CD4-positive, CD25-positive, alpha-beta regulatory T cell (primary cell): ENCODE results near the gene SNTB2. TPM values are rescaled to one million over a fixed set of nuclear protein-coding genes. Genes with fewer than 3 reads are reported as not detected.

Experiments
- ATAC-seq, 2 donors: fragments of 150-1000 bp; cut with Tn5 transposase; one replicate each; pipeline ENCODE4 v1.10.0; 2021; ENCODE audit warnings: low read depth in 2 of 2, moderate number of reproducible peaks in 2 of 2, moderate library complexity in 1 of 2
- DNase-seq, 3 donors: peaks; one replicate each; pipeline versions ENCODE4 v3.0.0 to v3.0.0-alpha.2; 2012 to 2022; ENCODE audit warnings: mixed read lengths in 1 of 3
- H3K27ac ChIP-seq: one replicate; pipeline ENCODE4 v1.7.0; 2013; ENCODE audit warnings: mild to moderate bottlenecking, low read length; ENCODE audit not compliant: insufficient read depth, poor library complexity, severe bottlenecking
- H3K27me3 ChIP-seq: one replicate; pipeline ENCODE4 v1.7.0; 2013; ENCODE audit warnings: low read length; ENCODE audit not compliant: control insufficient read depth, insufficient read depth
- H3K36me3 ChIP-seq: one replicate; pipeline ENCODE4 v1.7.0; 2013; ENCODE audit warnings: mild to moderate bottlenecking, low read length, moderate library complexity; ENCODE audit not compliant: control insufficient read depth, insufficient read depth
- H3K4me1 ChIP-seq: 2 replicates; pipeline ENCODE4 v1.7.0; 2013; ENCODE audit warnings: mild to moderate bottlenecking, low read length; ENCODE audit not compliant: insufficient read depth, control insufficient read depth, poor library complexity, severe bottlenecking
- H3K4me3 ChIP-seq: one replicate; pipeline ENCODE4 v1.7.0; 2013; ENCODE audit warnings: low read depth, mild to moderate bottlenecking, low read length, moderate library complexity
- H3K9me3 ChIP-seq, 2 experiments: 1 replicate in 1 of 2; 2 replicates in 1 of 2; pipeline ENCODE4 v1.7.0; 2013; ENCODE audit warnings: low read length in 2 of 2, mild to moderate bottlenecking in 1 of 2, moderate library complexity in 1 of 2; ENCODE audit not compliant: control insufficient read depth in 2 of 2
- H3K27ac Mint-ChIP-seq, 3 donors: one replicate each; pipeline ENCODE4 v1.8.0; 2020 to 2022; ENCODE audit warnings: mild to moderate bottlenecking in 3 of 3, mixed read lengths in 3 of 3, moderate library complexity in 2 of 3
- H3K27me3 Mint-ChIP-seq: one replicate; pipeline ENCODE4 v1.8.0; 2022; ENCODE audit warnings: mild to moderate bottlenecking, mixed read lengths
- H3K36me3 Mint-ChIP-seq: one replicate; pipeline ENCODE4 v1.8.0; 2020; ENCODE audit warnings: mixed read lengths
- H3K4me1 Mint-ChIP-seq, 4 donors: one replicate each; pipeline ENCODE4 v1.8.0; 2020 to 2022; ENCODE audit warnings: mixed read lengths in 4 of 4, mild to moderate bottlenecking in 1 of 4
- H3K4me3 Mint-ChIP-seq, 4 donors: one replicate each; pipeline ENCODE4 v1.8.0; 2020 to 2022; ENCODE audit warnings: mild to moderate bottlenecking in 4 of 4, mixed read lengths in 4 of 4, moderate library complexity in 3 of 4
- H3K9me3 Mint-ChIP-seq, 7 donors: one replicate each; pipeline ENCODE4 v1.8.0; 2020 to 2022; ENCODE audit warnings: mixed read lengths in 7 of 7, mild to moderate bottlenecking in 3 of 7, moderate library complexity in 2 of 7
- polyA plus RNA-seq, 4 donors: library from polyadenylated mRNA; unstranded; fragments of 300-500 nt; fragmentation: Illumina TruSeq; gene quantifications; one replicate each; pipeline ENCODE4 v1.2.3, GENCODE V29; 2021
- total RNA-seq: library from RNA; stranded (reverse); gene quantifications from one replicate; pipeline ENCODE4 v1.2.3, GENCODE V29; 2022

Gene SNTB2
- total and polyA plus RNA-seq, 5 donors from 2014 or later = 5.9 to 25.9 (median 7.7) TPM

DNA sequence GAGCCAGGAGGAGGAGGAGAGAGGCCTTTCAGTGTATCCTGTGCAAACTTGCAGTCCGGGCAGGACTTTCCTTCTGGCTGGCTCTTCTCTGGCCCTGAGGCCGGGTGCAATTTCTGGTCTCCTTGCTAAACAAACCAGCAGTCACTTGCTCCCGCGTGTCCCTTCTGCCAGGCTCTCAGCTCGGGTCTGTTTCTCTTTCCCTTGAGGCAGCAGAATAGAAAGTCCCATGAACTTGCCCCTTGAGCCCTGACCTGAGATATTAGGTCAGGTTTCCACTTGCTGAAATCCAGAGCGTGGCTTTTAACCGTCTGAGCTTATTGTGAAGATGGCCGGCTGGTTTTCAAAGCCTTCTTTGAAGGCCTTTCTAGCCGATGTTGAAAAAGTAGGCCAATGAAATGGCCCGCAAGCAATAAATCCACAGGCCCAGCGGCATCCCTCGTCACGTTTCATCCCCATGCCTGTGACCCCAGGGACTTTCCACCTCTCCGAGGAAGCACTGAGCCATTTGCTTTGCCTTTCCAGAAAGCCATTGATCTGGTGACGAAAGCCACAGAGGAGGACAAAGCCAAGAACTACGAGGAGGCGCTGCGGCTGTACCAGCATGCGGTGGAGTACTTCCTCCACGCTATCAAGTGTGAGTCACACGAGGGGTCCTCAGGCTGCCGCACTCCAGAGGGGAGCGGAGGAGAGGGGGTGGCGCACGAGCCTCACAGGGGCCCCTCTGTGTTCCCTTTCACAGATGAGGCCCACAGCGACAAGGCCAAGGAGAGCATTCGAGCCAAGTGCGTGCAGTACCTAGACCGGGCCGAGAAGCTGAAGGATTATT is 128.7 kb downstream of the SNTB2 start:
- Histone ChIP-seq H3K36me3 (peaks cover 64% of the 10 kb centered on the region), H3K4me3 (no peak overlapping the region), H3K4me1 (peaks cover 18% of the 10 kb centered on the region), H3K9me3 (no peaks in the 10 kb centered on the region), H3K27ac (no peak overlapping the region), H3K27me3 (no peaks in the 10 kb centered on the region)
- DNase-seq = no peak
- peaks cover 0 to 2% (median 0%) of the 10 kb centered on the region in 7 donors for H3K9me3 Mint-ChIP-seq
- no peak for ATAC-seq
- peaks cover 15% of the 10 kb centered on the region for H3K36me3 Mint-ChIP-seq
- H3K27ac Mint-ChIP-seq = no peak overlapping the region
- H3K27me3 Mint-ChIP-seq = no peaks in the 10 kb centered on the region
- peaks cover 5 to 32% (median 19%) of the 10 kb centered on the region in 4 donors for H3K4me1 Mint-ChIP-seq
- no peak overlapping the region for H3K4me3 Mint-ChIP-seq

DNA sequence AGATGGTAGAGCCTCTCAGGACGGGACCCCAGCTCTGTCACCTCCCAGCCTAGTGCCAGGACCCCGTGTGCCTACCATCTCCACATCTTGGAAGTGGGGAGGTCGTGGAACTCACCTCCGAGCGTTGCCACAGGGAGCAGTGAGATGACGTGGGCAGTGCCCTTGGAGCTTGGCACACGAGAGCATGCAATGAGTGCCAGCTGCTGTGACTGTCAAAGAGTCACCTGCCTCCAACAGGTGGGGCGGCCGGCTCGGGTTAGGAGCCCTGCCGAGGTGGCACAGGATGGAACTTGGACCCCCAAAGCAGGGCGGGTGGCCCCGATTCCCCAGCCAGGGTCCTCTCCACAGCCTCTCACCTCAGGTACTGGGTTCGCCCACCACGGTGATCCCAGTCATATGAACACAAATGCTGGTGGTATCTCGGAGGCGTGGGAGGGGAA is 129.7 kb downstream of the SNTB2 start:
- Histone ChIP-seq H3K4me3 (no peak overlapping the region), H3K27ac (no peak overlapping the region), H3K9me3 (no peaks in the 10 kb centered on the region), H3K36me3 (peaks cover 74% of the 10 kb centered on the region), H3K27me3 (no peaks in the 10 kb centered on the region), H3K4me1 (peaks cover 17% of the 10 kb centered on the region)
- ATAC-seq (no peak), DNase-seq (no peak)
- H3K4me1 Mint-ChIP-seq = peaks cover 5 to 32% (median 20%) of the 10 kb centered on the region in 4 donors
- no peak overlapping the region for H3K27ac Mint-ChIP-seq
- no peak overlapping the region for H3K4me3 Mint-ChIP-seq
- no peaks in the 10 kb centered on the region for H3K27me3 Mint-ChIP-seq
- H3K9me3 Mint-ChIP-seq = peaks cover 0 to 2% (median 0%) of the 10 kb centered on the region in 7 donors
- peaks cover 22% of the 10 kb centered on the region for H3K36me3 Mint-ChIP-seq

DNA sequence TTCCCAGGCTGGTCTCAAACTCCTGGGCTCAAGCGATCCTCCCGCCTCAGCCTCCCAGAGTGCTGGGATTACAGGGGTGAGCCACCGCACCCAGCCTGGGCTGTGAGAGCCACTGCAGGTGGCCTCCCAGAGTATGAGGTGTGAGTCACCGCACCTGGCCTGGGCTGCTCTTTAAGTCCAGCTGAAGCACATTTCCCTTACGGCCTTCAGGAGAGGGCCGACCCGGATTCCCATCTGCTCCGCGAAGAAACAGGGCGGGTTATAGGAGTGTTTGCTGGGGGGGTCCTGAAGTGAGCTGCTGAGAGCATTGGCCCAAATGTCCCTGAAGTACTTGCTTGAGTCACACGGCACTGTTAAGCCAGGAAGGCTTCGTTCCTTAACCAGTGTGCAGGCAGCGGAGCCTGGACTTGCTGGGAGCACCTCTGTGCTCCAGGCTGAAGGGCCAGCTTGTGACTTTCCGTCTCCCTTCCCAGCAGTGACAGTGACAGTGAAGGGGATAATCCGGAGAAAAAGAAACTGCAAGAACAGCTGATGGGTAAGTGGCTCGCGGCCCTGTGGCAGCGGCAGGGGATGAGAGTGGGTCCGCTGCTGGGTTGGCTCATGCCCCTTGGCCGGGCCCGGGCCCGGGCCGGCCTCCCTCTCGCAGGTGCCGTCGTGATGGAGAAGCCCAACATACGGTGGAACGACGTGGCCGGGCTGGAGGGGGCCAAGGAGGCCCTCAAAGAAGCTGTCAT is 131.4 kb downstream of the SNTB2 start:
- no peaks in the 10 kb centered on the region for H3K9me3 ChIP-seq
- peaks cover 89% of the 10 kb centered on the region for H3K36me3 ChIP-seq
- no peak overlapping the region for H3K4me3 ChIP-seq
- Mint-ChIP-seq H3K9me3 (no peaks in the 10 kb centered on the region), H3K27me3 (no peaks in the 10 kb centered on the region), H3K4me1 (peaks cover 2 to 21% (median 10%) of the 10 kb centered on the region in 4 donors), H3K27ac (no peak overlapping the region), H3K4me3 (no peak overlapping the region), H3K36me3 (peaks cover 31% of the 10 kb centered on the region)
- ATAC-seq (no peak), DNase-seq (no peak)
- no peaks in the 10 kb centered on the region for H3K4me1 ChIP-seq
- no peak overlapping the region for H3K27ac ChIP-seq
- no peaks in the 10 kb centered on the region for H3K27me3 ChIP-seq

- H3K9me3 ChIP-seq = no peaks in the 10 kb centered on the region
- H3K36me3 ChIP-seq = peaks cover 90% of the 10 kb centered on the region
- peaks cover under 1% of the 10 kb centered on the region for H3K4me1 ChIP-seq
- Mint-ChIP-seq H3K36me3 (peaks cover 31% of the 10 kb centered on the region), H3K4me3 (no peak overlapping the region), H3K9me3 (no peaks in the 10 kb centered on the region), H3K27ac (peak overlapping the region in 1 of 3 donors; percentile 25), H3K27me3 (no peaks in the 10 kb centered on the region), H3K4me1 (peaks cover 0 to 15% (median 5%) of the 10 kb centered on the region in 4 donors)
- no peak for ATAC-seq
- H3K27ac ChIP-seq = no peak overlapping the region
- DNase-seq = no peak
- H3K27me3 ChIP-seq = no peaks in the 10 kb centered on the region
- no peak overlapping the region for H3K4me3 ChIP-seq
These were observed 131.9 kb downstream of the SNTB2 start for GRCh38 chr16:69318911-69319289.

- Mint-ChIP-seq H3K27me3 (no peaks in the 10 kb centered on the region), H3K4me1 (peaks cover 0 to 11% (median 3%) of the 10 kb centered on the region in 4 donors), H3K27ac (peak overlapping the region in 1 of 3 donors; percentile 25), H3K36me3 (peaks cover 31% of the 10 kb centered on the region), H3K4me3 (peak overlapping the region in 1 of 4 donors; percentile 12), H3K9me3 (no peaks in the 10 kb centered on the region)
- Histone ChIP-seq H3K36me3 (peaks cover 93% of the 10 kb centered on the region), H3K27ac (no peak overlapping the region), H3K27me3 (no peaks in the 10 kb centered on the region), H3K4me3 (no peak overlapping the region), H3K9me3 (no peaks in the 10 kb centered on the region), H3K4me1 (peaks cover 4% of the 10 kb centered on the region)
- DNase-seq = no peak
- no peak for ATAC-seq
These were observed 132.4 kb downstream of the SNTB2 start for GRCh38 chr16:69319381-69319780.

- H3K4me1 ChIP-seq = peaks cover 4% of the 10 kb centered on the region
- H3K36me3 ChIP-seq = peaks cover 93% of the 10 kb centered on the region
- ATAC-seq (no peak), DNase-seq (no peak)
- H3K27me3 ChIP-seq = no peaks in the 10 kb centered on the region
- no peak overlapping the region for H3K4me3 ChIP-seq
- H3K27ac Mint-ChIP-seq = peak overlapping the region in 1 of 3 donors; percentile 79
- no peaks in the 10 kb centered on the region for H3K9me3 ChIP-seq
- peaks cover 0 to 15% (median 2%) of the 10 kb centered on the region in 4 donors for H3K4me1 Mint-ChIP-seq
- H3K36me3 Mint-ChIP-seq = peaks cover 31% of the 10 kb centered on the region
- H3K27ac ChIP-seq = no peak overlapping the region
- no peaks in the 10 kb centered on the region for H3K27me3 Mint-ChIP-seq
- H3K9me3 Mint-ChIP-seq = no peaks in the 10 kb centered on the region
- H3K4me3 Mint-ChIP-seq = peak overlapping the region in 1 of 4 donors; percentile 12
These were observed 133.1 kb downstream of the SNTB2 start for GRCh38 chr16:69319826-69320739.

DNA sequence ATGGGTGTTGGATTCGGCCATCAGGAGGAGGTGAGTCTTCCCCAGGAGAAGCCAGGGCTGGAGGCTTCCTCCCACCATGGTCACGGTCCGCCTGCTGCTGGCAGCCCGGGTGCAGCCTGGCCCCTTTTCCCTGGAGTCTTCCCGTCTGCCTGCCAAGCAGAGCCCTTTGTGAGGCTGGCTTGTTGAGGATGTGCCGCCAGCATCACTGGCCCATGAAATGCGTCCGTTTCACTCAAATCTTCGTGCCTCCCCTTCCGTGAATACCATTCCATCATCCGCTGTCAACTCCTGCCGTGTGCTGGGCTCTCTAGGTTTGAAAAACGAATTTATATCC is 133.7 kb downstream of the SNTB2 start:
- H3K4me1 Mint-ChIP-seq = peaks cover 0 to 13% (median 2%) of the 10 kb centered on the region in 4 donors
- peak overlapping the region in 1 of 4 donors; percentile 49 for H3K4me3 Mint-ChIP-seq
- H3K9me3 Mint-ChIP-seq = no peaks in the 10 kb centered on the region
- H3K27me3 Mint-ChIP-seq = no peaks in the 10 kb centered on the region
- Histone ChIP-seq H3K4me1 (peaks cover 5% of the 10 kb centered on the region), H3K36me3 (peaks cover 89% of the 10 kb centered on the region), H3K4me3 (no peak overlapping the region), H3K9me3 (no peaks in the 10 kb centered on the region), H3K27me3 (no peaks in the 10 kb centered on the region), H3K27ac (no peak overlapping the region)
- ATAC-seq = no peak
- DNase-seq = no peak
- no peak overlapping the region for H3K27ac Mint-ChIP-seq
- peaks cover 31% of the 10 kb centered on the region for H3K36me3 Mint-ChIP-seq
